ENCODE data around the gene TCF20.
A peak's percentile ranks its signal among the peaks of the same experiment; 100 is the strongest.

TCF20 gene

DNA sequence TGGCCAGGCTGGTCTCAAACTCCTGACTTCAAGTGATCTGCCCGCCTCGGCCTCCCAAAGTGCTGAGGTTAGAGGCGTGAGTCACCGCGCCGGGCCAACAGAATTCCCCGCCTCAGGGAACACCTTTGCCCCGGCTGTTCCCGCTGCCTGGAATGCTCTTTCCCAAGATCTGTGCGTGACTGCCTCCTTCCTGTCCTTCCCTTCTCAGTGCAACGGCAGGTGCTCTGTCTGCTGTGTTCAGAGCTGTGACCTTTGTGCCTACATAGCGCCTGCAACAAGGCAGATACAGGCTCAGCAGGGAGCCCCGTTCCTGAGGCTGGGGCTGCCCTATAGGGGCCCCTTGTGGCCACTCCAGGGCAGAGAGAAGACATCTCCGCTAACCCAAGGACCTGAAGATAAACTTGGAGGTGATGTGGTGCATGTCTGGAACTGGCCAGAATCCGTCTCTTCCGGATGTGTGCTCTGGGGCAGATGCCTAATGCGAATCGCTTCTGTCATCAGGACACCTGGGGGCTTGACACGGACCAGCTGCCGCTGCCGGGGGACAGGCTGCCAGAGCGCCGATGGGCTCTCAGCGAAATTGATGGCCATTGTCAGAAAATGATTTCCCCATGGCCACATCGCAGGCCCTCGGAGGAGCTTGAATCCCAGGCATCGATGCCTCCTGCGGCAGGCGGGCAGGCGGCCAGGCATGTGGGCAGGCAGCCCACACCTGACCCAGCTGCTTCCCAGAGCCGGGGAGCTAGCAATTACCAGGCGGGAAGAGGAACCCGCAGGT is 43.5 kb upstream of the TCF20 start:
- peak overlapping the region; percentile 60 for H3K27ac ChIP-seq
- TF ChIP-seq, protein P1, sequence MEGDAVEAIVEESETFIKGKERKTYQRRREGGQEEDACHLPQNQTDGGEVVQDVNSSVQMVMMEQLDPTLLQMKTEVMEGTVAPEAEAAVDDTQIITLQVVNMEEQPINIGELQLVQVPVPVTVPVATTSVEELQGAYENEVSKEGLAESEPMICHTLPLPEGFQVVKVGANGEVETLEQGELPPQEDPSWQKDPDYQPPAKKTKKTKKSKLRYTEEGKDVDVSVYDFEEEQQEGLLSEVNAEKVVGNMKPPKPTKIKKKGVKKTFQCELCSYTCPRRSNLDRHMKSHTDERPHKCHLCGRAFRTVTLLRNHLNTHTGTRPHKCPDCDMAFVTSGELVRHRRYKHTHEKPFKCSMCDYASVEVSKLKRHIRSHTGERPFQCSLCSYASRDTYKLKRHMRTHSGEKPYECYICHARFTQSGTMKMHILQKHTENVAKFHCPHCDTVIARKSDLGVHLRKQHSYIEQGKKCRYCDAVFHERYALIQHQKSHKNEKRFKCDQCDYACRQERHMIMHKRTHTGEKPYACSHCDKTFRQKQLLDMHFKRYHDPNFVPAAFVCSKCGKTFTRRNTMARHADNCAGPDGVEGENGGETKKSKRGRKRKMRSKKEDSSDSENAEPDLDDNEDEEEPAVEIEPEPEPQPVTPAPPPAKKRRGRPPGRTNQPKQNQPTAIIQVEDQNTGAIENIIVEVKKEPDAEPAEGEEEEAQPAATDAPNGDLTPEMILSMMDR (conservative IDR thresholded peaks at IDR 0.05) = peak; percentile 59

GRCh38 chr22:42313204-42313603 is 42.8 kb upstream of the TCF20 start:
- peak overlapping the region; percentile 60 for H3K27ac ChIP-seq
- TF ChIP-seq, protein P1 (conservative IDR thresholded peaks at IDR 0.05) = no peak

DNA sequence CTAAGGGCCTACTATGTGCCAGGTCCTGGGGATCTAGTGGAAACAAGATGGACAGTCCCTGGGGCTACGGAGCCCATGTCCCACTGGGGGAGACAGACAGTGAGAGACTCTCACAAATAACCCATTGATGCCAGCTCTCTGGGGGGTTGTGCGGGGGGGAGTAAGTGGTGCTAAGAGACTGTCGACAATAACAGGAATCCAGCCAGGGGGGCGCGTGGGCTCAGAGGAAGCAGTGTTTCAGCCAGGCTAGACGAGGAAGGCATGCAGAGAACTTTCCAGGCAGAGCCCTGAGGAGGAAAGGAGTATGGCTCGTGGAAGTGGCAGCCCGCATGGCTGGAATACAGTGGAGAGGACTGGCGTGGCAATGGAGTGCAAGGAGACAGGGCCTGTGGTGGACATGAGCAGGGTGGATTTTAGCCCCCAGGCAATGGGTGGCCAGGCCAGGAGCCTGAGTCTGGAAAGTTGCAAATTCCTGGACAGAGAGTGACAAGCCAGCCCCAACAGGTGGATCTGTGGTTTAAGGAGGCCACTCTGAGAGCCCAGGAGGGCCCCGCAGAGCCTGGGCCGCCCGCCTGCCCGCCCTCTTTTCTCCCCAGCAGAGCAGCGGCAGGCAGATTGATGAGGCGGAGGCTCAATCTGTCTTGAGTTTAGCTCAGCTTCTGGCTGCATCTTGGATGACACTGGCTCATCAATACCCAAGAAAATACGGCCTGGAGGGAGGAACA is 40.0 kb upstream of the TCF20 start:
- H3K27ac ChIP-seq = no peak overlapping the region
- TF ChIP-seq, protein P1 (conservative IDR thresholded peaks at IDR 0.05) = no peak

DNA sequence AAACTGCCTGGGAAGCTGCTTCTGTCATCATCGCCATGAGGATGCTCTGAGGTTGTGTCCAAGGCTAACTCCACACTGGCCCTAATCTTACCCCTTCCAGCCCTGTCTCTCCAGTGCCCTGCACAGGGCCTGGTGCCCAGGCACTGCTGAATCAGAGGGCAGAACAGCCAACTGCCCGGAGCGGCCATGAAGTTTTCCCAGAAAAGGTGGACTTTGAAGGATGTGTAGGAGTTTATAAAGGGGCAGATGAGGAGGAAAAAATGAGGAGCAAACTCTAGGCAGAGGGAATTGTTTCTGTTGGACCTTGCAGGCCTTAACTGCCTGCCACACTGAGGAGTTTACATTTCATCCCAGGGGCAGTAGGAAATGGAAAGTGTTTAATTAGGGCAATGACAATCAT is 39.4 kb upstream of the TCF20 start:
- TF ChIP-seq, protein P1 (conservative IDR thresholded peaks at IDR 0.05) = no peak
- no peak overlapping the region for H3K27ac ChIP-seq

DNA sequence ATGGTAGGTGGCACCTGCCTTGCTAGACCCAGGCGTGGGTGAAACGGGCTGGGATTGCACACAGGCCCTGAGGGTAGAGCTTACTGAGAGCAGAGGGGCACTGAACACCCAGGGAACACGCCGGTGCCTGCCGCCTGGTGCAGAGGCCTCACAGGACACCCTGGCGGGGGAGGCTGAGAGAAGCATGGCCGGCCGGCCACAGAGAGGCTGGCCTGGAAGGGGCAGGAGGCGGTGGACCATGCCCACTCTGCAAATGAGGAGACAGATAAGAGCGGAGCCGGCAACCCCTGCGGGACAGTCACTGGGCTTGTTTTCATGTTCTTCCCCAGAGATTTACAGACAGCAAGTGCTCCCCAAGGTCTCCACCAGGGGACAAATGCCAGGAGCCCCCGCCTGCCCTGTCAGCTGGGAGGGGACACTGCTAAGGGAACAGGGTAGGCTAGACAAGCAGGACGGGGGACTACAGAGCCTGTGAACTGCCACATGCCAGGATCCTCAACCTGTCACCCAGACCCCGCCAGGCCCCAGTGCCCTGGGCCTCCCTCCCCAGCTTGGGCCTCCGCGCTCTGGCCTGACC is 38.5 kb upstream of the TCF20 start:
- no peak overlapping the region for H3K27ac ChIP-seq
- TF ChIP-seq, protein P1 (conservative IDR thresholded peaks at IDR 0.05) = no peak

DNA sequence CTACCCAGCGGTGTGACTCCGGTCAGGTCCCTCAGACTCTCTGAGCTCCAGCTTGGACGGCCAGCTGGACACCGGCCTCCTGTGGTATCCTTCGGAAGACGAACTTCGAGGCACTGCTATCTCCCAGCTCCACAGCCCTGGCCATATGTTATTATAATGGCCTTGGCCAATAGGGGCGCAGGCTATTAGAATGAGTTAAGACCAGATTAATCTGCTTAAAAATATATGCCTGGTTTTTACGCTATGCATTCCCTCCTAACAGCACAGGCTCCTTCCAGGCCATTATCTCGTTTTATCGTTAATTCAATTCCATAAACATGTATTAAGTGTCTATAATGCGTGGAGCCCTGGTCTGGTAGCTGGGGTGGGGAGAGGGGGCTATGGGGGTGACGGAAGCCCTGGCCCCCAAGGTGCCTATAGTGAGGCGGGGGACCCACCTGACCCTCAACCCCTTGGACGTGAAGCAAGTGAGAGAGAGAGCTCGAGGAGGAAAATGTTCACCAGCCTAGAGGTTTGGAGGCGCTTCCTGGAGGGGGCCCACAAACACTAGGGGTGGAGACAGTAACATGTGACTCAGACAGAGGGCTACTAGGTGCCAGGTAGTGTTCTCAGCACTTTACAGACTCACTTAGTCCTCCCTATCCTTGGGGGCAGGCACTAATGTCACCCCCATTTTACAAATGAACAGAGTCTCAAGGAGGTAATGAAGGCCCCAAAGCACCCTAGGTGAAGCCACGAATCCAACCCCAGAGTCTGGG is 37.5 kb upstream of the TCF20 start:
- H3K27ac ChIP-seq = no peak overlapping the region
- TF ChIP-seq, protein P1 (conservative IDR thresholded peaks at IDR 0.05) = no peak

GRCh38 chr22:42306010-42306409 is 35.6 kb upstream of the TCF20 start:
- H3K27ac ChIP-seq = no peak overlapping the region
- TF ChIP-seq, protein P1 (conservative IDR thresholded peaks at IDR 0.05) = no peak
